Activated CD8-positive, alpha-beta memory T cell treated with anti-CD3 and anti-CD28 coated beads, Interleukin-2, amount 50 U/mL, for 24 hours (primary cell): ENCODE measurements around the gene CDC27.
A peak's percentile ranks its signal among the peaks of the same experiment; 100 is the strongest.
"Not testable (repeated sequence)": the region's sequence is repeated elsewhere in the genome, so short reads cannot be mapped to it uniquely, and the experiment has no call there.

ENCODE experiments used
- DNase-seq: peaks from one replicate; pipeline ENCODE4 v3.0.0-alpha.2; 2020; ENCODE audit errors: extremely low read depth

The CDC27 gene

GRCh38 chr17:47188876-47189731, at the start of gene CDC27:
Gene CDC27 (minus strand): TSS chr17:47189295. CDS start chr17:47189172, 123 bp downstream.
- DNase-seq, result peak; percentile 100

- no peak for DNase-seq
Measured at GRCh38 chr17:47238321-47239010, 49.4 kb upstream of the CDC27 start.

- no peak for DNase-seq
Measured at GRCh38 chr17:47237841-47238240, 48.7 kb upstream of the CDC27 start.

- no peak for DNase-seq
Measured at GRCh38 chr17:47235923-47236322, 46.8 kb upstream of the CDC27 start.

GRCh38 chr17:47235506-47235905, 46.4 kb upstream of the CDC27 start:
- no peak for DNase-seq

- DNase-seq, result no peak
Measured at GRCh38 chr17:47232465-47232864, 43.4 kb upstream of the CDC27 start.

GRCh38 chr17:47231866-47232265, 42.8 kb upstream of the CDC27 start:
- DNase-seq, result no peak

- DNase-seq, result no peak
Measured at GRCh38 chr17:47231334-47231733, 42.2 kb upstream of the CDC27 start.

GRCh38 chr17:47230864-47231263, 41.8 kb upstream of the CDC27 start:
- DNase-seq, result no peak

- peak; percentile 58 for DNase-seq
Measured at GRCh38 chr17:47229535-47230443, 40.7 kb upstream of the CDC27 start.

- DNase-seq, result no peak
Measured at GRCh38 chr17:47227862-47228261, 38.8 kb upstream of the CDC27 start.

GRCh38 chr17:47225911-47226688, 37.0 kb upstream of the CDC27 start:
- no peak for DNase-seq

GRCh38 chr17:47225436-47225858, 36.4 kb upstream of the CDC27 start:
- no peak for DNase-seq

GRCh38 chr17:47224966-47225365, 35.9 kb upstream of the CDC27 start:
- no peak for DNase-seq

- DNase-seq, result not testable (repeated sequence)
Measured at GRCh38 chr17:47224077-47224476, 35.0 kb upstream of the CDC27 start.

GRCh38 chr17:47223460-47223859, 34.4 kb upstream of the CDC27 start:
- DNase-seq, result no peak

GRCh38 chr17:47223007-47223406, 33.9 kb upstream of the CDC27 start:
- DNase-seq, result no peak

GRCh38 chr17:47222047-47222446, 33.0 kb upstream of the CDC27 start:
- DNase-seq, result no peak

GRCh38 chr17:47221154-47221553, 32.1 kb upstream of the CDC27 start:
- DNase-seq, result no peak

- DNase-seq, result no peak
Measured at GRCh38 chr17:47220531-47220999, 31.5 kb upstream of the CDC27 start.
